Measurements from ENCODE around the gene CTNNBL1.

GRCh38 chr20:37749218-37749617 is 55.4 kb downstream of the CTNNBL1 start:
- TF ChIP-seq CTCF (IDR thresholded peaks at IDR 0.05) (no peak), POLR2A (IDR thresholded peaks at IDR 0.05) (no peak)

All from uterus (tissue), 2 donors.